Measurements from ENCODE around the gene IGSF23.
A peak's percentile ranks its signal among the peaks of the same experiment; 100 is the strongest.
"Not testable (repeated sequence)": the region's sequence is repeated elsewhere in the genome, so short reads cannot be mapped to it uniquely, and the experiment has no call there.

IGSF23 gene

DNA sequence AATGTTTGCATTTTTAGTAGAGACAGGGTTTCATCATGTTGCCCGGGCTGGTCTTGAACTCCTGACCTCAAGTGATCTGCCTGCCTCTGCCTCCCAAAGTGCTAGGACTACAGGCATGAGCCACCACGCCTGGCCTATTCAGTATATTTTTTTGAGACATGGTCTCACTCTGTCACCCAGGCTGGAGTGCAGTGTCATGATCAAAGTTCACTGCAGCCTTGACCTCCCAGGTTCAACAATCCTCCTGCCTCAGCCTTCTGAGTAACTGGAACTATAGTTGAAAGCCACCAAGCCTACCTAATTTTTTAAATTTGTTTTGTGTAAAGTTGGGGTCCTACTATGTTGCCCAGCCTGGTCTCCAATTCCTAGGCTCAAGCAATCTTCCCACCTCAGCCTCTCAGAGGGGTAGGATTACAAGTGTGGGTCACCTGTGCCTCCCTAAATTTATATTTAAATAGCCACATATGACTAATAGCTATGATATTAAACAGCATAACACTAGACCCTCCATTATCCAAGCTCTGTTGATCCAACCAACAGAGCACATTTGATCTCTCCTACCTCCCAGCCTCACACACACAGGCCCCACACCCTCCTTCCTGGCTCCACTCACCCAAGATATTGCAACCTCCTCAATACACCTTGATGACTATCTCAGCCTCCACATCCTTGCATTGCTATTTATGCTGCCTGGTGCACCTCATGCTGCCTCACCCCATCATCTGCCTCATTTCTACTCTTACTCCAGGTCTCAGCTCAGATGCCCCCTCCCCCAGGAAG, 55.8 kb downstream of the IGSF23 start:
- DNase-seq: no peak

DNA sequence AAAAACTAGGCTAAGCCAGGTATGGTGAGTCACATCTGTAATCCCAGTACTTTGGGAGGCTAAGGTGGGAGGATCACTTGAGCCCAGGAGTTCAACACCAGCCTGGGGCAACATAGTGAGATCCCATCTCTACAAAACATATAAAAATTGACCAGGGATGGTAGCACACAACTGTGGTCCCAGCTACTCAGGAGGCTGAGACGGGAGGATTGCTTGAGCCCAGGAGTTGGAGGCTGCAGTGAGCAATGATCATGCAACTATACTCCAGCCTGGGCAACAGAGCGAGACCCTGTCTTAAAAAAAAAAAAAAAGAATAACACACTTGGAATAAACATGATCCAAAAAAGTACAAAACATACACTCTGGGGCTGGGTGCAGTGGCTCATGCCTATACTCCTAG, 56.7 kb downstream of the IGSF23 start:
- DNase-seq: not testable (repeated sequence)

GRCh38 chr19:44671400-44671799, 58.0 kb downstream of the IGSF23 start, which contains the start of gene CEACAM19:
CEACAM19 (plus strand) TSS chr19:44671482; CDS start chr19:44671932, 450 bp downstream.
- DNase-seq: no peak

GRCh38 chr19:44672226-44672625, 58.9 kb downstream of the IGSF23 start:
- DNase-seq: no peak

- DNase-seq: no peak
These were observed 60.1 kb downstream of the IGSF23 start for GRCh38 chr19:44673510-44673909.

DNA sequence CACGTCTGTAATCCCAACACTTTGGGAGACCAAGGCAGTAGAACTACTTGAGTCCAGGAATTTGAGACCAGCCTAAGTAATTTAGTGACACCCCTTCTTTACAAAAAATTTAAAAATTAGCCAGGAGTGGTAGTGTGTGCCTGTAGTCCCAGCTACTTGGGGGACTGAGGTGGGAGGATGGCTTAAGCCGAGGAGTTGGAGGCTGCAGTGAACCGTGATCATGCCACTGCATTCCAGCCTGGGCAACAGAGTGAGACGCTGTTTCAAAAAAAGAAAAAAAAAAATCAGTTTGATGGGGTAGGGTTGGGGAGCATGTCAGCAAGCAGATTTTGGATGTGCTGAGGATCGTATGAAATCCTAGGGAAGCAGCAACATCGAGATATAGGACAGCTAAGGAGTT, 62.2 kb downstream of the IGSF23 start:
- no peak for DNase-seq

GRCh38 chr19:44677019-44677811, 63.9 kb downstream of the IGSF23 start:
- no peak for DNase-seq

GRCh38 chr19:44680536-44680935, 67.2 kb downstream of the IGSF23 start:
- DNase-seq: no peak

GRCh38 chr19:44681992-44682790, 68.8 kb downstream of the IGSF23 start:
- no peak for DNase-seq

- DNase-seq: no peak
These were observed 69.4 kb downstream of the IGSF23 start for GRCh38 chr19:44682807-44683206.

DNA sequence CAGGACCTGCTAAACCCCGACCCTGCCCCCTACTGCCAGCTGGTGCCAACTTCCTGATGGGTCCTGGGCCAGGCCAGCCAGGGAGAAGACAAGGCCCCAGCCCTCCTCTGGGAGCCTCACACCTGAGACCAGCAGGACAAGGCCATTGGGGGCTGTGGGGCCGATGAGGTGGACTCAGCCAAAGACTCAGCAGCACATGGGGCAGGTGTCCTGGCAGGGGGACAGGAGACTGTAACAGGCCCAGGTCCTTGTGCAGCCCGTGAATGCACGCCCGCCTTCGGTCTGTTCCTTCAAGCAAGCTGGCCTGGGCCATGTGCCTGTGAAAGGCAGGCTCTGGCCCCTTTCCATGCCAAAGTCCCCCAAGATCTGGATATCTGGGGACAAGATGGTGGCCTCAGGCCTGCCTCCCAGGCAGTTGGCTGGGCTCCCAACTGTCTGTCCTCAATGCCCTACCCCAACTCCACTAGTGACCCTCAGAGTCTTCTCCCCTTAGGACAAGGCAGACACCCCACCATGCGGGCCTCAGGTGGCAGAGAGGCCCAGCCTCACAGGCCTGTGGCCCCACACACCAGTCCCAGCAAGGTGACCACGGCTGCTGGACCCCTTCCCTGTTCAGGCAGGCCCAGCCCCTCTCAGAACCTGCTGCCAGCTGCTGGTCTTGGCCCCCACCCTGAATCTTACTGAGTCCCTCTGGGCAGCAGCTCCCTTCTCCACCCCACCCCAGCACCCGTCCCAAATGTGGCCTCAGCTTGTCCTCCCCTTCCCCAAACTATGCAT, 70.3 kb downstream of the IGSF23 start:
- DNase-seq: no peak

- DNase-seq: not testable (repeated sequence)
These were observed 71.0 kb downstream of the IGSF23 start for GRCh38 chr19:44684396-44684795.

GRCh38 chr19:44684892-44685863, 71.8 kb downstream of the IGSF23 start:
- DNase-seq: peak; percentile 0

- no peak for DNase-seq
These were observed 72.5 kb downstream of the IGSF23 start for GRCh38 chr19:44685877-44686276.
